HG03378 (cell line): ENCODE measurements around the gene RFXANK.
"Not testable (repeated sequence)": the region's sequence is repeated elsewhere in the genome, so short reads cannot be mapped to it uniquely, and the experiment has no call there.

Experiments used
- ATAC-seq: cut with Tn5 transposase; IDR thresholded peaks from one replicate; pipeline ENCODE4 v1.9.1; 2021; ENCODE audit warnings: mild to moderate bottlenecking, moderate library complexity; ENCODE audit not compliant: unreplicated experiment

RFXANK gene

DNA sequence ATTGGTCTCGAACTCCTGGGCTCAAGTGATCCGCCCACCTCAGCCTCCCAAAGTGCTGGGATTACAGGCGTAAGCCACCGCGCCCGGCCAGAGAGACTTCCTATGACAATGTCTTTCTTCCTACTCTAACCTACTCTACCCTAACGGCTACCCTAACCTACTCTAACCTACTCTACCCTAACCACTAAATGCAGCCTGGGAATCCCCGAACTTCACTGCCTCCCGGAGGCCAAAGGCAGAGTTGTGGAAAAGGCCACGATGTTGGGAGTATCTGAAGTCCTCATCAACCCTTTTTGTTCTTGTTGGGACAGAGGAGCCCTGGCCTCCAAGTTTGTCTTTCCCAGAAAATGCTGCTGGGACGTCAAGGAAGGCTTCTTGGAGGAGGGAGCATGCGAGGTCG is 12.1 kb downstream of the RFXANK start:
- no peak for ATAC-seq

DNA sequence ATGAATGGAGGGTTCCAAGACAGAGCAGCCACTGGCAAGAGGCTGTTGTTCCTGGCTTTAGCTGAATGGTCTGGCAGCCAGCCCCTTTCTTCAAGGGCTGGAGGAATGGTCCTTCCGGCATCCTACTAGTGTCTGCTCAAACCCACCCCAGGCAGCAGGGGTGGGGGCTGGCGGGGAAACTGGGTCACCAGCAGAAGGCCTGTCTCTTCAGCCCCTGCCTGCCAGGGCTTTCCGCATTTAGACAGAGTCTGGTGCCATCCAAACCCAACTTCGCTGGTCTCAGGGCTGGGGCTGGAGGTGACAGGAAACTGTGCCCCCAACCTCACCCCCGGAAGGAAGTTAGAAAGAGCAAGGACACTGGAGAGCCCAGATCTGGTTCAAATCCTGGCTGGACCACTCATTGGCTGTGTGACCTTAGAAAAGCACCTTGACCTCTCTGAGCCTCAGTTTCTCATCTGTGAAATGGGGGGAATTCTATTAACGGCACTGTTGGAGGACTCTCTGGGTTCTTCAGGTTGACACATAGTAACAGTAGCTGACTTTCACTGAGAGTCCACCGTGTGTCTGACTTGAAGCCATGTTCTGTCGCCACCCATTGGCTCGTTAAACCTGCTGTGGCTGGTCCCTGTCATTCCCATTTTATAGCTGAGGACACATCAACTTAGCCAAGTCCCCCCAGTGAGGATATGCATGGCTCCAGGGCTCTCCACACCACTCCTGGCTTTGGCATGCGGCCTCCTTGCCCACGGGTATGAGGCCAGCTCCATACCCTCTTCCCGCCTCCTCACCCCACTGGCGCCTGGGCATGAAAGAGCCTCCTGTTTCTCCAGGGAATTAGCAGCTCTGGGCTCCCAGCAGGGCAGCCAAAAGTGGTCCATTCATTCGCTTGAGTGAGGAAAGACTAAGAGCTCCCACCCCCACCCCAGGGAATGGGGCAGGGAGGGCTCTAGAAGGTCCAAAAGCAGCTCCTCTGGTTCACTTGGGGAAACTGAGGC is 13.7 kb downstream of the RFXANK start:
- no peak for ATAC-seq

DNA sequence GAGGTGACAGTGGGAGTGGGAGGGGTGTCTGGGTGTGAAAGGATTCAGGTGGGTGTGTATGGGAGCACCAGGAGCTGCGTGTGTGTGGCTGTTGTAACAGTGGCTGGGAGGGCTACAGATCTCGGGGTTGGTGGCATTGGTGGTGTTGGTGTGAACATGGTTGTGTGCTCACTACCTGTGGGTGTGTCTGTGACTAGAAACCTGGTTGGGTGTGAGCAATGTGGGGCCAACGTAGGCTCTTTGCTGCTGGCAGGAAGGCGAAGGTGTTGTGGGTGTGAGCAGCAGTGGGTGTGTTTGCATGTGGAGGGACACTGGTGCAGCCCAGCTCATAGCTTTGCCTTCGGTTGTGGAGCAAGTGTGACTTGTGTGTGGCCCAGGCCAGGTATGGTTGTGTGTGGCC is 14.9 kb downstream of the RFXANK start:
- ATAC-seq, result no peak

DNA sequence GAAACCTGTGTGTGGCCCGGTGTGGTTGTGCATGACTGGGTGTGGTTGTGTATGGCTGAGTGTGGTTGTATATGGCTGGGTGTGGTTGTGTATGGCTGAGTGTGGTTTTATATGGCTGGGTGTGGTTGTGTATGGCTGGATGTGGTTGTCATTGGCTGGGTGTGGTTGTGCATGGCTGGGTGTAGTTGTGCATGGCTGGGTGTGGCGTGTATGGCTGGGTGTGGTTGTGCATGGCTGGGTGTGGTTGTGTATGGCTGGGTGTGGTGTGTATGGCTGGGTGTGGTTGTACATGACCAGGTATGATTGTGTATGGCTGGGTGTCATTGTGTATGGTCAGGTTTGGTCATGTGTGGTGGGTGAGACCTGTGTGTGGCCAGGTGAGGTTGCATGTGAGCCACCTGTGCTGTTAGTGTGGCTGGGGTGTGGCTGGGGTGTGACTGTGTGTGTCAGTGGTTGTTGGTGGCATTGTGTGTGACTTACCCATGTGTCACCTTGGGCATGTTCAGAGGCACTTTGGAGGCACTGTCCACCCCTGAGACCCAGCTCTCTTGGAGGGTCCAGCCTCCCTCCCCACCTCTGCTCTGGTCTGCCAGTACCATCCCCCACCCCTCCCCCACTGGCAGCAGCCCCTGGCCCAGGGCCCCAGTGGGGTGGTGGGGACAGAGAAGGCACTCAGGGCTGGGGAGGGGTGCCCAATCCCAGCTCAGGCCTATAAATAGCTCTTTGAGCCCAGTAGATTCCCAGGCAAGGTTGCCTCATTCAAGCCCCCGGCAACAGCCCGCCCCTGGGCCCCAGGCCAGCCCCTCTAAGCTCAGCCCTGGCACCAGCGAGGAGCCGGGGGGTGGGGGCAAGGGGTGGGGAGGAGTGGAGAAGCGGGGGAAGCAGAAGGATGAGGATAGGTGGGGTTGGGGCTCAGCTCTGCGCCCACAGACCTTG is 15.8 kb downstream of the RFXANK start:
- ATAC-seq, result no peak

DNA sequence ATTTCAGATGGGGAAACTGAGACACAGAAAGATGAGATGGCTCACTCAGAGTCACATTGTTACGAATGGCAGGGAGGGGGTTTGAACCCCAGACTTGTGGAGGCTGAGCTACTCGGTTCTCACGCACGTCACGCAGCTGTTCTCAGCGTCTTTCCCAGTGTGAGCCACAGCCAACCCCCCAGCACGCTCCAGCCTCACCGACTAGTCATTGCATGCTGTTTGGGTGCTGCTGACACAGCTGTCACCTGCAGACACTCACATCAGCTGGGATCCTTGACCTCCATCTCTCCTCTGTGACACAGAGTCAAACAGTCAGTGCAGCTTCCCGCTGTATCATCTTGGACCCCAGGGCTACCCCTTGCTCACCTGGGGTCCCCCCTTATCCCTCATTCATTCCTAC is 17.3 kb downstream of the RFXANK start:
- ATAC-seq, result no peak

DNA sequence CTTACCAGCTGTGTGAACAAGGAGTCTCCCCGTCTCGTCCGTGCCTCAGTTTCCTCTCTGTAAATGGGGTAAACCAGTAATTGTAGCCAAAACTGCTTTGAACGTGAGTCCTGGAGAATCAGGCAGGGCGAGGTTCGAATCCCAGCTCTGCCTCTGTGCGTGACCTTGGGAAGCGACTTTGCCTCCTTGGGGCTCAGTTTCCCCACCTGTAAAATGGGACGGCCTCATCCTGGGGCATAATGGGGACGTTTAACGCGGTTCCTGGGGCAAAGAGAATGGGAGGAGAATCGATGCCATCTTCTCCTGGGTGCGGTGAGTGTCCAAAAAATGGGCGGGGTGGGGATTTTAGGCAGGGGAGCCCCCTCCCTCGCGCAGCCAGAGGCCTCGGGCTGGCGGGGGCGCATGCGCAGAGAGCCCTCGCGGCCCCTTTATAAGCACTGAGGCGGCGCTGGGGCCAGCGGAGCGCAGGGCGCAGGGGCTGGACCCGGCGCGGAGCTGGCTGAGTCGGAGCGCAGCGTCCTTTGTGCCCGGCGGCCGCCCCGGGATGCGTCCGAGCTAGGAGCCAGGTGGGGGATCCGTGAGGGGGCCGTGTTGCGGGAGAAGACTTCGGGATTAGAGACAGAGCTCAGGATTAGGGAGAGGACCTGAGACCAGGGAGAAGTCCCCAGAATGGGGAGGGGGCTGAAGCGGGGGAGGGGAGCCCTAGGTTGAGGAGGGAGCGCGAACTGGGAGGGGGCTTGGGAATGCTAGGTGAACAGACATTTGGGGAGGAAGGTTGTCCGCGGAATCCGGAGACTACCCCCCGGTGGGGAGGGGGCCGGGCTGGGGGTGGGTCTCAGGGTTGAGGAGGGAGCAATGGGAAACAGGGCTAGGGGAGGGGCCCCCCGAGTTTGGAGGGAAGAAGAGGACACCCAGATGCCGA is 19.7 kb downstream of the RFXANK start, which contains the start of gene NCAN:
Gene NCAN, plus strand, starts transcription at position 460 of the 922 bp plus-strand sequence. CDS start 4,996 bp downstream, outside the sequence.
- no peak for ATAC-seq

DNA sequence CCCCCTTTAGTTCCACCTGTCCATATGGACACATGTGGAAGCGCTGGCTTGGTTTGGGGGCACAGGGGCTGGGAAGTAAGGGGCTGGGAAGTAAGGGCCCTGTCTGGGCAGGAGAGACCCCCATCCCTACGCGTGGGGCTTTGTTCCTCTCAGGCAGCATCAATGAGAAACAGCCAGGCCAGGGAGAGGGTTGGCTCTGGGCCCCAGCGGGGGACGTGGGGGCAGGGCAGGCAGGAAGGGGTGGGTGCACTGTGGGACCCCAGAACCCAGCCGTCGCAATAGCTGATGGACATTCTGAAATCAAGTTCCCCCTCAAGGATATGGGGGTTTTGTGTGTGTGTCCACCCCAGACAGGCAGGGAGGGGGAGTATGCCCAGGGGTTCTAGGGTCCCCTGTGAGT is 20.9 kb downstream of the RFXANK start:
- ATAC-seq, result no peak

DNA sequence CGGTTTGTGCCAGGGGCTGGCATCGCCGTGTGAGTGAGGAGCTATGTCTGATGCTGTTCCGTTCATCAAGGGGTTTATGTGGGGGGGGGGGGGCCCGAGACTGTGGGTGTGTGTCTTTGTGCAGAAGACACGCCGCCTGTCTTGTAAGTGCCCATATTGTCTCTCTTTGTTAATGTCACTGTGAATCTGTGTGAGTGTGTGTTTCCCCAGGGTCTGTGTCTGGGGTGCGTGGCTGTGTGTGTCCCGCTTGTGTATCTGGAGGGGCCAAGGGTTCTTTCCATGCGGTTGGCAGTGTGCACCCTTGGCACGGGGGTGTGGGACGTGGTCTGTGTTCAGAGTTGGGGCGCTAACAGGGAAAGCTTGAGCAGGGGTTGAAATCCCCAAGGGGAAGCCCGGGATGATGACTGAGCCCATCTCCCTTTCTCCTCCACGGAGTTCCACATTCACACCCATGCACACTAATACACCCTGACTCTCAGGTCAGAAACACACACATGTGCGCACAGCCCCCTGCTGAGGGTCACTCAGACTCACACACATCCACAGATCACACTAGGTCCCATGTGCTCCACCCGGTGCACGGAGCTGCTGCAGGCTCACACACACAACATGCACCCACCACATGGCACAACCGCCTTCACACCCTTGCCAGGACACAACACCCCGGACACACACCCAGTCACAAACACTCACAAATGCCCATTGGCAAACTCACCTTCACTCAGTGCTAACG is 21.5 kb downstream of the RFXANK start:
- no peak for ATAC-seq

DNA sequence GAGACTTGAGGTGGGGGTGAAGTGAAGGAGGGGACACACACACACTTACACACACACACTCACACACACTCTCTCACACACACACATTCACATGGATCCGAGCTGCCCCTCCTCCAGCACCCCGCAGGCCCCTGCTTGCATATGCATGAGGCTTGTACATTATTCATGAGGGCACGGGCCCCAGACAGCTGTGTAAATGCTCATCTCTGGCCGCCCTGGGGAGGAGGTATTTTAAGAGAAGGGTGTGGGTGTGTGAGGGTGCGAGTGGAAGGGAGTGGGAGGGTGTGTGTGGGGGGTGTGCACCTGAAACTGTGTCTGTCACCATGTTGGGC is 22.1 kb downstream of the RFXANK start:
- ATAC-seq, result no peak

DNA sequence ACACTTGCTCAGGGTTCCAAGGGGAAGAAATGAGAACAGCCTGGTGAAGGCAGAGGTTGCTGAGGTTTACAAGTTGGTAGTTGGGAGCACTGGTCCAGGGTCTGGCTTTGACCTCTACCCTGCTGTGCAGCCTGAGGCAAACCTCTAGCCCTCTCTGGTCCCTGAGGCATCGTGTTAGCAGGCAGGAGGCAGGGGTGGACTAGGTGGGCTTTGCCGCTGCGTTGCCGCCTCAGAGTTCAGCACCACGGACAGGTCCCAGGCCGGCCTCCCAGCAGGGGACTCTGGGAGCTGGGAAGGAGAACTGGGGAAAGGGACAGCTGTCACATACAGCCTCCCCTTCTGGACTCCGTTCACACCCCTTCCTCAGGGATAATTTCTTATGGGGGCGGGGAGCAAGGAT is 22.8 kb downstream of the RFXANK start:
- ATAC-seq, result no peak

DNA sequence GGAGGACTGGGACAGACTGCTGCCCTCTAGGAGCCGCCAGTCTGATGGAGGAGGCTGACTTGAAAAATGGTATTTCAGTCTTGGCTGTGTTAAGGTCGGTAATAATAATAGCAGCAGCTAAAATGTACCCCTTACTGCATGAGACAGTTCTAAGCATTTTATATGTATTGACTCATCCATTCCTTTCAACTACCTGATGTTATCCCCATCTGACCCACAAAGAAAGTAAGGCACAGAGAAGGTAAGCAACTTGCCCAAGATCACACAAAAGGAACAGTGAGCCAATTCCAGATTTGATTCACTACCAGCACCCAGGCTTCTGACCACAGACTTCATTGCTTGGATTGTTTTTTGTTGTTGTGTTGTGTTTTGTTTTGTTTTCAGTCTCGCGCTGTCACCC is 23.7 kb downstream of the RFXANK start:
- ATAC-seq, result no peak

DNA sequence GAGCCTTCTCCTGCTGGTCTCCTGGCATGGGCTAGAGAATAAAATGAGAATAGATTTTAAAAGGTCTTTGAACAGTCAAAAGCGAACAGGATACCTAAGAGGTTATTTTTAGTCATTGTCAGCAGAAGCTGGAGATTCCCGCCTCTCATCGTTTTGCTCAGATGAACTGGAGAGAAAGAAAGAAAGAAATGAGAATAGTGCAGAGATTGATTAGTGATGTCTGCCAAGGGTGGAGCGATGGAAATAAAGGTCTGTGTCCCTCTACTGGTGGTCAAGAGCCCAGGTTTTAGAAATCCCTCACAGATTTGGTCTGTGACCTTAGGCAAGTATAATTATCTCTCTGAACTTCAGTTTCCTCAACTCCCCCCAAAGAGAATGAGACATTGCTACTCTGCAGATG is 25.0 kb downstream of the RFXANK start:
- no peak for ATAC-seq

DNA sequence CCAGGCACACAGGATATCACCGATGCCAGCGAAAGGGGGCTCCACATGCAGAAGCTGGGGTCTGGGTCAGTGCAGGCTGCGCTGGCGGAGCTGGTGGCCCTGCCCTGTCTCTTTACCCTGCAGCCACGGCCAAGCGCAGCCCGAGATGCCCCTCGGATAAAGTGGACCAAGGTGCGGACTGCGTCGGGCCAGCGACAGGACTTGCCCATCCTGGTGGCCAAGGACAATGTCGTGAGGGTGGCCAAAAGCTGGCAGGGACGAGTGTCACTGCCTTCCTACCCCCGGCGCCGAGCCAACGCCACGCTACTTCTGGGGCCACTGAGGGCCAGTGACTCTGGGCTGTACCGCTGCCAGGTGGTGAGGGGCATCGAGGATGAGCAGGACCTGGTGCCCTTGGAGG is 26.9 kb downstream of the RFXANK start:
- ATAC-seq, result no peak

DNA sequence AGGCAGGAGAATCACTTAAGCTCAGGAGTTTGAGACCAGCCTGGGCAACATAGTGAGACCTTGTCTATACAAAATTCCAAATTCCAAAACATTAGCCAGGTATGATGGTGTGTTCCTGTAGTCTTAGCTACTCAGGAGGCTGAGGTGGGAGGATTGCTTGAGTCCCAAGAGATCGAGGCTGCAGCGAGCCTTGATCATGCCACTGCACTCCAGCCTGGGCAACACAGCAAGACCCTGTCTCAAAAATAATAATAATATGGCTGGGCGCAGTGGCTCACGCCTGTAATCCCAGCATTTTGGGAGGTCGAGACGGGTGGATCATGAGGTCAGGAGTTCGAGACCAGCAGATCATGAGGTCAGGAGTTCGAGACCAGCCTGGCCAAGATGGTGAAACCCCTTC is 28.9 kb downstream of the RFXANK start:
- not testable (repeated sequence) for ATAC-seq

DNA sequence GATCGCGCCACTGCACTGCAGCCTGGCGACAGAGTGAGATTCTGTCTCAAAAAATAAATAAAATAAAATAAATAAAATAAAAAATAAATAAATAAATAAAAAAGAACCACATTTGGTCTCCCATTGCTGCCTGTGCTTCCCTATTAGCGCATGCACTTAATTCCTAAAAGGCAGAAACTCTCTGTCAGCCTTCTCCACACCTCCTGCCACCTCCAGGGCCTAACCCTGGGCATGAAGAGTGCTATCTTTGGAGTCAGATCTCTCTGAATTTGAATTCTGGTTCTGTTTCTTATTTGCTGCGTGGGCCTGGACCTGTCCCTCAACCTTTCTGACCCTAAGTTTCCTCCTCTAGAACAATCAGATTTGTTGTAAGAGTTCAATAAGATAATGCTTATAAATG is 31.0 kb downstream of the RFXANK start:
- no peak for ATAC-seq

DNA sequence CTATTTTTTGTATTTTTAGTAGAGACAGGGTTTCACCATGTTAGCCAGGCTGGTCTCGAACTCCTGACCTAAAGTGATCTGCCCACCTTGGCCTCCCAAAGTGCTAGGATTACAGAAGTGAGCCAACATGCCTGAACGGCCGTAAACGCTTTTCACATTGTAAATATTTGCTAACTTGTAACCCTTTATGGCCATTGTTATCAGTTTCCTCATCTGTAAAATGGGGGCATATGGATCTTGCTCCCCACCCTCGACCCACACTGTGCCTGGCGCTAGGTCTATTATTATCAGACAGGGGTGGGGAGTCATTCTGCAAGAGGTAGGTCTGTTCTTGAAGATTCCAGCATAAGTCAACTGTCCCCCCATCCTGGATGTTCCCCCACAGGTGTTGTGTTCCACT is 31.6 kb downstream of the RFXANK start:
- ATAC-seq, result no peak

DNA sequence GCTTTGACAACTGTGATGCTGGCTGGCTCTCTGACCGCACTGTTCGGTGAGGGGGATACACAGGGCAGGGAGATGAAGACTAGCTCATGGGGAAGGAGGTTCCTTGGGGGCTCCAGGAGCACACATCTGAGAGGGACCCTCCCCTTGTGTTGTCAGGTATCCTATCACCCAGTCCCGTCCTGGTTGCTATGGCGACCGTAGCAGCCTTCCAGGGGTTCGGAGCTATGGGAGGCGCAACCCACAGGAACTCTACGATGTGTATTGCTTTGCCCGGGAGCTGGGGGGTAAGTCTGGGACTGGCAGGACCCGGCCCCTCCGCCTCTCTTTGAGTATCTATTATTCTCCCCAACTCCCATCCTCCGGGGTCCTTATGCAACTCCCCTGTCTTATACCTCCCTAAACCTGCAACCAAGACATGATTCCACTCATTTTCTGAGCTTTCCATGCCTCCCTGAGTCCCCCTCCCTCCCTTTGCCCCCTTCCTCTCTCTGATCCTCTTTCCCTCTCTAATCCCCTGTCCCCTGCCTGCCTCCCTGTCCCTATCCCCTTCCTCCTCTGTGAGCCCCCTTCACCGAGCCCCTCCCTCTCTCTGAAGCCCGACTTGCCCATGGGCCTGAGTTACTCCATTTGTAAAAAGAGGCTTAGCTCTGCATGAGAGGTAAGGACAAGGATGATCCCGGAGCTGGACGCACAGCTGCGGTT is 32.2 kb downstream of the RFXANK start:
- ATAC-seq, result no peak

DNA sequence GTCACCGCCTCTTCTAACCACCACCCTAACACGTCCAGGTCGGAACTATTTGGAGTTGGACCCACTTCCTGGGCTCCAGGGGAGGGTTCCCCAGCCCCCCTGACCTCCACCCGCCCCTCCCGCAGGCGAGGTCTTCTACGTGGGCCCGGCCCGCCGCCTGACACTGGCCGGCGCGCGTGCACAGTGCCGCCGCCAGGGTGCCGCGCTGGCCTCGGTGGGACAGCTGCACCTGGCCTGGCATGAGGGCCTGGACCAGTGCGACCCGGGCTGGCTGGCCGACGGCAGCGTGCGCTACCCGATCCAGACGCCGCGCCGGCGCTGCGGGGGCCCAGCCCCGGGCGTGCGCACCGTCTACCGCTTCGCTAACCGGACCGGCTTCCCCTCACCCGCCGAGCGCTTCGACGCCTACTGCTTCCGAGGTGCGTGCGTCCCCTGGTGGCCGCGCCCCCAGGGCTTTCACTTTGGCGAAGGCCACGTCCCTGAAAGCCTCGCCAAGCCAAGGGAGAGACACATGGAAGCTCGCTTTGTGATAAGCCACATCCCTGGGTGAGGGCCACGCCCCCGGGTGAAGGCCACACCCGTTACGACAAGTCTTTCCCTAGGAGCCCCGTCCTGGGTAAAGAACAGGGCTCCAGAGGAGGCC is 32.9 kb downstream of the RFXANK start:
- ATAC-seq, result no peak

DNA sequence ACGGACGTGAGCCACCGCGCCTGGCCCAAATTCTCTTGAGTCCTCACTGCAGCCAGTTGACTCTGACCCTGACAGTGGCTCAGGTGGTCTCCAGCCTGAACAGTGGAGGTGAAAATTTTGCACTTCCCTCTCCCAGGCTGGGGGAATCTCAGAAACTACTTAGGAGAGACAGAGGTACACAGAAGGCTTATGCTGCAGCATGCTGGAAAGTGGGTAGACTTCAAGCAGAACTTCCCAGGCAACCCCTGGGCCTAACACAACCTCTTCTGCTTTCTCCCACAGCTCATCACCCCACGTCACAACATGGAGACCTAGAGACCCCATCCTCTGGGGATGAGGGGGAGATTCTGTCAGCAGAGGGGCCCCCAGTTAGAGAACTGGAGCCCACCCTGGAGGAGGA is 34.1 kb downstream of the RFXANK start:
- no peak for ATAC-seq
